Right renal pelvis (tissue), 4 donors: ENCODE results near the gene CARF. TPM values are rescaled to one million over a fixed set of nuclear protein-coding genes. Genes with fewer than 3 reads are reported as not detected.
"Not testable (repeated sequence)": the region's sequence is repeated elsewhere in the genome, so short reads cannot be mapped to it uniquely, and the experiment has no call there.

Source experiments
- DNase-seq, 4 donors: peaks; one replicate each; pipeline ENCODE4 v3.0.0-alpha.2; 2013; ENCODE audit warnings: low read depth in 4 of 4, low spot score in 3 of 4, missing footprints in 1 of 4
- polyA plus RNA-seq, 4 donors: library from polyadenylated mRNA; unstranded; fragments of 120-200 nt; gene quantifications; one replicate each; pipeline ENCODE4 v1.2.1, GENCODE V29; 2013; ENCODE audit not compliant: insufficient read length in 4 of 4

The CARF gene
- 10 to 100 TPM; 10.4 to 17.8 (median 16.9) TPM for polyA plus RNA-seq

GRCh38 chr2:202911512-202912341 lies at the start of gene CARF, which contains the start of gene WDR12:
Gene CARF, plus strand, starts transcription at chr2:202912275. Its CDS starts 29,628 bp downstream, at chr2:202941903.
Gene WDR12, minus strand, starts transcription at chr2:202911673. Its CDS starts 197 bp downstream, at chr2:202911476.
- peak; percentile 92 to 94 (median 93) for DNase-seq

GRCh38 chr2:202870431-202871299 lies 41.4 kb upstream of the CARF start:
- peak; percentile 52 to 73 (median 62) for DNase-seq

GRCh38 chr2:202871300-202872141 lies 40.6 kb upstream of the CARF start, which contains the start of gene ICA1L:
Gene ICA1L, minus strand, starts transcription at chr2:202871766. Its CDS starts 42,757 bp downstream, at chr2:202829009.
- peak; percentile 54 to 74 (median 59) for DNase-seq

GRCh38 chr2:202877699-202878098 lies 34.4 kb upstream of the CARF start:
- no peak for DNase-seq

GRCh38 chr2:202881570-202881969 lies 30.5 kb upstream of the CARF start:
- no peak for DNase-seq

- no peak for DNase-seq
Observed at GRCh38 chr2:202883987-202884675, 27.9 kb upstream of the CARF start.

- DNase-seq, result no peak
Observed at GRCh38 chr2:202885190-202885589, 26.9 kb upstream of the CARF start.

GRCh38 chr2:202905507-202905906 lies 6.6 kb upstream of the CARF start:
- not testable (repeated sequence) for DNase-seq

- no peak for DNase-seq
Observed at GRCh38 chr2:202908186-202908585, 3.9 kb upstream of the CARF start.

GRCh38 chr2:202909394-202910192 lies 2.5 kb upstream of the CARF start:
- no peak for DNase-seq

- DNase-seq, result not testable (repeated sequence)
Observed at GRCh38 chr2:202910250-202910649, 1.8 kb upstream of the CARF start.

GRCh38 chr2:202910698-202911097 lies 1.4 kb upstream of the CARF start:
- DNase-seq, result no peak

GRCh38 chr2:202911203-202911511 lies 918 bp upstream of the CARF start:
- peak in 1 of 4 donors; percentile 9 for DNase-seq

- DNase-seq, result not testable (repeated sequence)
Observed at GRCh38 chr2:202912342-202913201, 497 bp downstream of the CARF start.

- no peak for DNase-seq
Observed at GRCh38 chr2:202918860-202919259, 6.8 kb downstream of the CARF start.

- no peak for DNase-seq
Observed at GRCh38 chr2:202932425-202933138, 20.5 kb downstream of the CARF start.

GRCh38 chr2:202933139-202933510 lies 21.1 kb downstream of the CARF start:
- DNase-seq, result no peak
